ENCODE results near the gene LARGE1. TPM values are rescaled to one million over a fixed set of nuclear protein-coding genes. Genes with fewer than 3 reads are reported as not detected.

The LARGE1 gene
- total and polyA plus RNA-seq, 2 of the 4 experiments (the other 2 are of a cell fraction), result 6.2 to 12.4 TPM

DNA sequence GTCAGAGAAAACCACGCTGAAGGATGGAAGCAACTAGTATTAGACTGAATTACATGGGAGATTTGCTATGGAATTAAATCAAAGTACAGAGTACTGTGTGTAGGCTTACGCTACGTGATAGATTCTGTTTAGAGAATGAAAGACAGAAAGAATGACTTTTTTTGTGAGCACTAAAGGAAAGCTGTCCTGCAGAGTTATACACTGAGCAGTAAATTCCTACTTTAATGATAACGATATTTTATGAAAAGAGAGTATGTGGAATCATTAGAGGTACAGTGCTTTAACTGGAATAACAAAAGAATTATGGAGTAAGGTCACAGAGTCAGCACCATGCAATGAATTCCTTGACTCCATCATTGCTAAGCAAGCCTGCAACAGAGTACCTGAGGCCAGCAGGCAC, 566.8 kb downstream of the LARGE1 start:
- 90% methylated on average over 2 of the region's 4 CpGs; no CpG with 5 or more reads in 1 of the 2 experiments for WGBS, 2 experiments (ENCODE audit: extremely low coverage in 2 of 2, insufficient read length in 1 of 2)
- no peak overlapping the region for H2AK9ac ChIP-seq (replicated peaks; ENCODE audit: low read depth, low read length, poor library complexity)
- H3K56ac ChIP-seq (ENCODE audit: extremely low read depth, insufficient read depth, low read length), result no peak overlapping the region
- H3K4me1 ChIP-seq (ENCODE audit: control insufficient read depth, insufficient read depth, low read length), result peaks cover 9% of the 10 kb centered on the region
- intact Hi-C loops (cut with micrococcal nuclease) (no loop called here), in situ Hi-C loops (cut with MboI; ENCODE audit: low sequenced_read_pairs) (no loop called here), dilution Hi-C loops (cut with HindIII; ENCODE audit: low sequenced_read_pairs, unreplicated experiment) (no loop called here)
- H3K9me1 ChIP-seq (ENCODE audit: insufficient read depth, low read length), result no peaks in the 10 kb centered on the region
- ChIA-PET POLR2A (ENCODE audit: unreplicated experiment) (no interaction called here), CTCF (interaction anchor here (0.6 kb wide), 1 partner anchor 11 kb away, joined by 3 read pairs; no protein-coding TSS in a partner anchor)
- no peak overlapping the region for H2AK5ac ChIP-seq (ENCODE audit: low read depth, low read length)
- no peaks in the 10 kb centered on the region for H3K27me3 ChIP-seq (ENCODE audit: control insufficient read depth, insufficient read depth, low read length)
- no peak overlapping the region for H2BK120ac ChIP-seq (ENCODE audit: low read depth, low read length)
- H4K91ac ChIP-seq (ENCODE audit: insufficient read depth, low read depth, low read length), result no peak overlapping the region
- H2BK20ac ChIP-seq (ENCODE audit: low read depth, low read length), result no peak overlapping the region
- no peak overlapping the region for H3K4me3 ChIP-seq (ENCODE audit: insufficient read depth, low read depth, low read length)
- TF ChIP-seq CEBPB (IDR thresholded peaks at IDR 0.05; ENCODE audit: low read depth, low read length) (no peak), RAD21 (IDR thresholded peaks at IDR 0.05; ENCODE audit: low read length) (no peak), RFX5 (IDR thresholded peaks at IDR 0.05; ENCODE audit: low read depth, low read length) (no peak), SMC3 (IDR thresholded peaks at IDR 0.05; ENCODE audit: low read depth, low read length) (no peak), BHLHE40 (IDR thresholded peaks at IDR 0.05; ENCODE audit: low read depth, low read length) (no peak), MAZ (IDR thresholded peaks at IDR 0.05; ENCODE audit: borderline replicate concordance, low read depth, low read length) (no peak), MXI1 (IDR thresholded peaks at IDR 0.05; ENCODE audit: borderline replicate concordance, low read depth, low read length) (no peak), NFE2L2 (IDR thresholded peaks at IDR 0.05; ENCODE audit: low read depth, low read length) (no peak)
- TF ChIP-seq, protein P1, sequence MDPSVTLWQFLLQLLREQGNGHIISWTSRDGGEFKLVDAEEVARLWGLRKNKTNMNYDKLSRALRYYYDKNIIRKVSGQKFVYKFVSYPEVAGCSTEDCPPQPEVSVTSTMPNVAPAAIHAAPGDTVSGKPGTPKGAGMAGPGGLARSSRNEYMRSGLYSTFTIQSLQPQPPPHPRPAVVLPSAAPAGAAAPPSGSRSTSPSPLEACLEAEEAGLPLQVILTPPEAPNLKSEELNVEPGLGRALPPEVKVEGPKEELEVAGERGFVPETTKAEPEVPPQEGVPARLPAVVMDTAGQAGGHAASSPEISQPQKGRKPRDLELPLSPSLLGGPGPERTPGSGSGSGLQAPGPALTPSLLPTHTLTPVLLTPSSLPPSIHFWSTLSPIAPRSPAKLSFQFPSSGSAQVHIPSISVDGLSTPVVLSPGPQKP (IDR thresholded peaks at IDR 0.05; ENCODE audit: borderline replicate concordance, low read depth, low read length), result no peak
- ATAC-seq (ENCODE audit: low read depth) (no peak), DNase-seq (no peak)
- no peak overlapping the region for H3K4ac ChIP-seq (ENCODE audit: low read depth, low read length)
- no peak overlapping the region for H4K5ac ChIP-seq (ENCODE audit: low read depth, low read length)
- H3K27ac ChIP-seq (ENCODE audit: insufficient read depth, low read length), result no peak overlapping the region
- no TSS peak for BruUV-seq (replicated peaks)
- no peak overlapping the region for H2BK15ac ChIP-seq (ENCODE audit: low read depth, low read length)
- no peak overlapping the region for H3K9ac ChIP-seq (ENCODE audit: low read depth, low read length)
- no peak overlapping the region for H4K8ac ChIP-seq (ENCODE audit: low read depth in 2 of 2, low read length in 2 of 2)
- H3K36me3 ChIP-seq (ENCODE audit: control insufficient read depth, insufficient read depth, low read length), result no peaks in the 10 kb centered on the region; the same call in 1 of the 2 replicates
- H3K14ac ChIP-seq (replicated peaks; ENCODE audit: low read depth, low read length), result no peak overlapping the region
- H3K9me3 ChIP-seq (ENCODE audit: control insufficient read depth, insufficient read depth, low read length), result no peaks in the 10 kb centered on the region
- no peak overlapping the region for H2AFZ ChIP-seq (replicated peaks; ENCODE audit: low read length, poor library complexity)
- H3K4me2 ChIP-seq (ENCODE audit: low read depth, low read length), result no peak overlapping the region
- no peaks in the 10 kb centered on the region for H4K20me1 ChIP-seq (ENCODE audit: insufficient read depth, low read length)
- H3K23ac ChIP-seq (ENCODE audit: low read depth, low read length), result no peak overlapping the region
- H2BK5ac ChIP-seq (ENCODE audit: low read depth, low read length, poor library complexity, severe bottlenecking), result no peak overlapping the region
- no peaks in the 10 kb centered on the region for H3K79me1 ChIP-seq (ENCODE audit: low read depth in 1 of 2, low read length in 2 of 2)
- no peak overlapping the region; the same call in 1 of the 2 replicates for H3K18ac ChIP-seq (ENCODE audit: low read depth, low read length)

Data from IMR-90 (cell line).